Testis (tissue), 3 donors: ENCODE data around the gene FAF1. TPM values are rescaled to one million over a fixed set of nuclear protein-coding genes. Genes with fewer than 3 reads are reported as not detected.

ENCODE experiments used
- DNase-seq: peaks from one replicate; pipeline ENCODE4 v3.0.0-alpha.2; 2019
- H3K27ac ChIP-seq, 2 donors: fragments of 200-600 bp; sonication (generic); one replicate each; pipeline ENCODE4 v1.5.1; 2019
- H3K27me3 ChIP-seq: fragments of 200-600 bp; sonication (generic); one replicate; pipeline ENCODE4 v1.5.1; 2019
- H3K36me3 ChIP-seq: fragments of 200-600 bp; sonication (generic); one replicate; pipeline ENCODE4 v1.5.1; 2017; ENCODE audit warnings: low read depth; ENCODE audit errors: missing control alignments
- H3K4me1 ChIP-seq: fragments of 200-600 bp; sonication (generic); one replicate; pipeline ENCODE4 v1.5.1; 2019
- H3K4me3 ChIP-seq, 2 donors: fragments of 200-600 bp; sonication (generic); one replicate each; pipeline ENCODE4 v1.5.1; 2017 to 2019
- H3K9me3 ChIP-seq: fragments of 200-600 bp; sonication (generic); one replicate; pipeline ENCODE4 v1.5.1; 2017
- CTCF ChIP-seq, 3 experiments: fragments of 450-650 bp in 2 of 3; fragments of 200-600 bp in 1 of 3; sonication (generic) in 1 of 3; IDR thresholded peaks; one replicate each; pipeline ENCODE4 v1.5.1; 2016 to 2019; ENCODE audit warnings: antibody characterized with exemption in 3 of 3, mild to moderate bottlenecking in 2 of 3, moderate library complexity in 1 of 3
- POLR2A ChIP-seq: fragments of 450-650 bp; IDR thresholded peaks from one replicate; pipeline ENCODE4 v1.6.1; 2017; ENCODE audit warnings: antibody characterized with exemption, mild to moderate bottlenecking, moderate library complexity
- WGBS, 2 donors: methylation state at CpG; one replicate each; pipeline ENCODE4 v1.1.5; 2018; 5-methylcytosine and 5-hydroxymethylcytosine counted together
- intact Hi-C: fragments of 100-400 bp; cut with DNase I; formaldehyde crosslinking; loops from one replicate; pipeline ENCODE4 v1.15.1; 2023; ENCODE audit warnings: low total_unique reads
- polyA plus RNA-seq: library from polyadenylated mRNA; stranded (reverse); fragments of 350-450 nt; fragmentation: Illumina TruSeq; extraction: RNeasy Lipid Tissue Mini Kit (QIAGEN cat#74804); gene quantifications from one replicate; pipeline ENCODE4 v1.2.3, GENCODE V29; 2014; ENCODE audit warnings: low read depth, low replicate concordance; ENCODE audit not compliant: insufficient read depth
- total RNA-seq, 2 donors: library from RNA; depleted of rRNA; stranded (reverse); fragments of >200 nt; gene quantifications; one replicate each; pipeline ENCODE4 v1.2.3, GENCODE V29; 2016

Gene FAF1
- total and polyA plus RNA-seq, 3 donors from 2014 or later: 46.5 to 236 (median 61.6) TPM

DNA sequence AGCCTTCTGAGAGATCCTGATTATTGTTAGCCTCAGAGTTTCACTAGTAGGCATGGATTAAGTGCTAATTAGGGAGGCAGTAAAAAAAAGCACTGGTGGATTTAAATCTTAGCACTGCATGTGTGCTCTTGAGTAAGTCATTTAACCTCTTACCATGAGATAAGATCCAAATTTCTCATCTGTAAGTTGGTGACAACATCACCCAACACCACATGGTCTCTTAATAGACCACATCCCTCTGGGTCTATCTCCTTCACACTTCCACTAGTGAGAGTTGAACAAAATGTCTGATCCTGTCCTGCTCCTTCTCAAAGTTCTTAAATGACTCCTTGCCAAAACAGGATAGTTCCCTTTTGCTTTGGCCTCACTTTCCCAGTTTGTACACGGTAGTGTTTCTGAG, 507.4 kb downstream of the FAF1 start:
- no peak for TF ChIP-seq CTCF (IDR thresholded peaks at IDR 0.05)
- TF ChIP-seq POLR2A: no peak
- H3K4me3 ChIP-seq: no peak overlapping the region
- DNase-seq: no peak
- intact Hi-C loops: no loop called here
- no peaks in the 10 kb centered on the region for H3K36me3 ChIP-seq
- no peaks in the 10 kb centered on the region for H3K4me1 ChIP-seq
- WGBS, 2 donors: 88 to 94% methylated on average over 1 of the region's 1 CpG
- H3K27ac ChIP-seq: no peak overlapping the region
- no peaks in the 10 kb centered on the region for H3K27me3 ChIP-seq
- no peaks in the 10 kb centered on the region for H3K9me3 ChIP-seq

DNA sequence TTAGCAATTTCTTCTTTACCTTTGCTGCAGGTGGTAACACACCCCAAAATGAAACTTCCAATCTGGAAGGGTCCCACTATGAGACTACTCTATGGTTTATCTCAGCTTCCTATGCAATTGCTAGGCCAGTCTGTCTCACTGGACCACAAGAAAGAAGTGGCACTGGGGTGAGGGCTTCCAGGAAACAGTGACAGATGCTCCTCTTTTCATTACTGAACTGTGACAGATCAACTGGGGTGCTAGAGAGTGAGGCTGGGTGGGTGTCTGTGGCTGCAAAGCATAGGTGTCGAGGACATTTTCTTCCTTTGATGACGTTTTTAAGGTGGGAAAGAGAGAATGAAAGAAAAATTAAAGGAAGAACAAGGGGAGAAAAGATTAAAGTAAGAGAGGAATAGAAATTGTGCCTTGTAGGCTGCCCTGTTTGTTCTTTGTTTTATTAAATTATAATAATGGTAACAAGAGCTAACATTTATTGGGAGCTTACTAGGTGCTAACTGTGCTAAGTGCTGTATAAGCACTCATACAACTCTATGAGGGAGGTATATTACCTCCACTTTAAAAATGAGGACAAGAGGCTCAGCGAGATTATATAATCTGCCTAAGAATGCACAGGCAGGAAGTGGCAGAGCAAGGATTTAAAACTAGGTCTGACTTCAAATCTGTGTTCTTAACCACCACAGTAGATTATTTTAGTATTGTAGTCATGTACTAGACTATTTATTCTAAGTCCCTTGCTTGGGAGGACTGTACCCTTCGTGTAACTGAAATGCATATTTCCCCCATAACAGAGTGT, 509.0 kb downstream of the FAF1 start:
- H3K4me1 ChIP-seq: no peaks in the 10 kb centered on the region
- WGBS, 2 donors: 86 to 91% methylated on average over 4 of the region's 4 CpGs
- no peaks in the 10 kb centered on the region for H3K9me3 ChIP-seq
- intact Hi-C loops: no loop called here
- no peaks in the 10 kb centered on the region for H3K27me3 ChIP-seq
- no peak for DNase-seq
- no peak overlapping the region for H3K4me3 ChIP-seq
- no peak overlapping the region for H3K27ac ChIP-seq
- no peak for TF ChIP-seq CTCF (IDR thresholded peaks at IDR 0.05)
- TF ChIP-seq POLR2A: no peak
- H3K36me3 ChIP-seq: no peaks in the 10 kb centered on the region

- H3K36me3 ChIP-seq: no peaks in the 10 kb centered on the region
- H3K4me3 ChIP-seq: no peak overlapping the region
- TF ChIP-seq POLR2A (no peak), CTCF (IDR thresholded peaks at IDR 0.05) (no peak)
- WGBS, 2 donors: 89 to 96% methylated on average over 1 of the region's 1 CpG
- no peaks in the 10 kb centered on the region for H3K27me3 ChIP-seq
- H3K27ac ChIP-seq: no peak overlapping the region
- DNase-seq: no peak
- no peaks in the 10 kb centered on the region for H3K4me1 ChIP-seq
- intact Hi-C loops: no loop called here
- H3K9me3 ChIP-seq: no peaks in the 10 kb centered on the region
Measured at GRCh38 chr1:50447961-50448360, 512.1 kb downstream of the FAF1 start.

GRCh38 chr1:50441183-50441582, 518.9 kb downstream of the FAF1 start:
- 89% methylated on average over 6 of the region's 6 CpGs for WGBS, 2 donors

More at GRCh38 chr1:50441183-50441582, 518.9 kb downstream of the FAF1 start:
- H3K4me3 ChIP-seq: no peak overlapping the region
- intact Hi-C loops: no loop called here
- DNase-seq: no peak
- H3K27ac ChIP-seq: no peak overlapping the region
- no peaks in the 10 kb centered on the region for H3K4me1 ChIP-seq
- no peaks in the 10 kb centered on the region for H3K36me3 ChIP-seq
- no peaks in the 10 kb centered on the region for H3K27me3 ChIP-seq
- H3K9me3 ChIP-seq: no peaks in the 10 kb centered on the region
- TF ChIP-seq CTCF (IDR thresholded peaks at IDR 0.05): no peak
- no peak for TF ChIP-seq POLR2A
